OCI-LY3 (cell line): ENCODE measurements around the gene CEP55.

Experiments used
- H2AFZ ChIP-seq: fragments of 200-600, 300-600 bp; shearing (Covaris generic); 2 replicates; pipeline ENCODE4 v1.6.0; 2014; ENCODE audit warnings: antibody characterized with exemption, low read depth, low read length
- H3K27ac ChIP-seq: fragments of 200-600, 300-600 bp; sonication (generic); 2 replicates; pipeline ENCODE4 v1.5.1; 2014; ENCODE audit warnings: mild to moderate bottlenecking, low read length, moderate library complexity, mixed read lengths
- H3K27me3 ChIP-seq: fragments of 200-600, 300-600 bp; sonication (generic); 2 replicates; pipeline ENCODE4 v1.6.1; 2014; ENCODE audit warnings: low read depth, low read length, mixed read lengths
- H3K36me3 ChIP-seq: fragments of 200-600, 300-600 bp; sonication (generic); replicated peaks from 2 replicates; pipeline ENCODE3; 2014; ENCODE audit warnings: low read depth, low read length, mixed read lengths
- H3K4me1 ChIP-seq: fragments of 300-600, 200-600 bp; sonication (generic); 2 replicates; pipeline ENCODE4 v1.6.1; 2014; ENCODE audit warnings: low read length, mixed read lengths
- H3K4me2 ChIP-seq: fragments of 200-600, 300-600 bp; sonication (generic); 2 replicates; pipeline ENCODE4 v1.6.1; 2014; ENCODE audit warnings: low read length, mixed read lengths
- H3K4me3 ChIP-seq: fragments of 300-600, 200-600 bp; sonication (generic); 2 replicates; pipeline ENCODE4 v1.5.1; 2014; ENCODE audit warnings: antibody characterized with exemption, mild to moderate bottlenecking, low read length, moderate library complexity
- H3K79me2 ChIP-seq: fragments of 300-600, 200-600 bp; shearing (Covaris generic); 2 replicates; pipeline ENCODE4 v1.6.1; 2014; ENCODE audit warnings: mild to moderate bottlenecking, low read length, mixed read lengths
- H3K9ac ChIP-seq: fragments of 300-600, 200-600 bp; shearing (Covaris generic); 2 replicates; pipeline ENCODE4 v1.6.0; 2014; ENCODE audit warnings: mild to moderate bottlenecking, low read length, moderate library complexity
- H3K9me3 ChIP-seq: fragments of 200-600, 300-600 bp; shearing (Covaris generic); 2 replicates; pipeline ENCODE4 v1.6.1; 2014; ENCODE audit warnings: low read length, mixed read lengths; ENCODE audit not compliant: insufficient read depth
- H4K20me1 ChIP-seq: fragments of 200-600, 300-600 bp; sonication (generic); 2 replicates; pipeline ENCODE4 v1.6.1; 2016; ENCODE audit warnings: low read length, mixed read lengths; ENCODE audit not compliant: insufficient read depth
- CTCF ChIP-seq: fragments of 200-600, 300-600 bp; sonication (generic); IDR thresholded peaks from 2 replicates; pipeline ENCODE4 v1.5.1; 2014; ENCODE audit warnings: antibody characterized with exemption, low read length, low read depth
- EZH2phosphoT487 ChIP-seq: fragments of 200-600 bp; shearing (Covaris generic); IDR thresholded peaks from 2 replicates; pipeline ENCODE4 v1.6.1; 2018; ENCODE audit warnings: antibody characterized with exemption, mixed run types, low read depth

The CEP55 gene

GRCh38 chr10:93498166-93498565 lies 1.8 kb downstream of the CEP55 start:
- Histone ChIP-seq H3K4me3 (peak overlapping the region; percentile 99), H3K4me2 (peak overlapping the region; percentile 77), H3K4me1 (peaks cover 23% of the 10 kb centered on the region), H3K9me3 (no peaks in the 10 kb centered on the region), H3K27me3 (no peaks in the 10 kb centered on the region), H3K79me2 (peaks cover 45% of the 10 kb centered on the region), H2AFZ (no peak overlapping the region), H3K9ac (no peak overlapping the region; the same call in 1 of the 2 replicates), H3K27ac (no peak overlapping the region), H3K36me3 (peaks cover 18% of the 10 kb centered on the region), H4K20me1 (no peaks in the 10 kb centered on the region)
- no peak for TF ChIP-seq EZH2phosphoT487
- TF ChIP-seq CTCF: no peak

GRCh38 chr10:93501650-93502049 lies 5.2 kb downstream of the CEP55 start:
- peaks cover 26% of the 10 kb centered on the region for H3K36me3 ChIP-seq
- no peak overlapping the region for H3K27ac ChIP-seq
- H2AFZ ChIP-seq: no peak overlapping the region
- H4K20me1 ChIP-seq: no peaks in the 10 kb centered on the region
- H3K9me3 ChIP-seq: no peaks in the 10 kb centered on the region
- TF ChIP-seq CTCF: no peak
- TF ChIP-seq EZH2phosphoT487: no peak
- H3K4me2 ChIP-seq: no peak overlapping the region
- H3K79me2 ChIP-seq: peaks cover 43% of the 10 kb centered on the region
- no peaks in the 10 kb centered on the region for H3K27me3 ChIP-seq
- H3K9ac ChIP-seq: no peak overlapping the region
- peaks cover 22% of the 10 kb centered on the region for H3K4me1 ChIP-seq
- no peak overlapping the region for H3K4me3 ChIP-seq

- Histone ChIP-seq H2AFZ (peak overlapping the region; percentile 18; the same call in 1 of the 2 replicates), H3K9me3 (no peaks in the 10 kb centered on the region), H4K20me1 (no peaks in the 10 kb centered on the region), H3K27ac (peak overlapping the region; percentile 18; the same call in 1 of the 2 replicates), H3K4me3 (peak overlapping the region; percentile 32; the same call in 1 of the 2 replicates), H3K27me3 (no peaks in the 10 kb centered on the region), H3K9ac (0 out of 2 replicates have a peak overlapping the region, but pooled peaks have one; percentile 8), H3K4me1 (peaks cover 20% of the 10 kb centered on the region), H3K36me3 (peaks cover 26% of the 10 kb centered on the region), H3K4me2 (peak overlapping the region; percentile 43), H3K79me2 (peaks cover 29% of the 10 kb centered on the region)
- no peak for TF ChIP-seq EZH2phosphoT487
- TF ChIP-seq CTCF: no peak
These were observed 6.7 kb downstream of the CEP55 start for GRCh38 chr10:93503075-93503474.

GRCh38 chr10:93505075-93505474 lies 8.7 kb downstream of the CEP55 start:
- Histone ChIP-seq H4K20me1 (no peaks in the 10 kb centered on the region), H3K79me2 (peaks cover 11% of the 10 kb centered on the region), H3K27me3 (no peaks in the 10 kb centered on the region), H3K9me3 (no peaks in the 10 kb centered on the region), H3K4me2 (no peak overlapping the region), H2AFZ (no peak overlapping the region), H3K36me3 (peaks cover 26% of the 10 kb centered on the region), H3K27ac (no peak overlapping the region), H3K4me3 (no peak overlapping the region), H3K9ac (no peak overlapping the region), H3K4me1 (peaks cover 15% of the 10 kb centered on the region)
- TF ChIP-seq EZH2phosphoT487: no peak
- TF ChIP-seq CTCF: no peak
